ENCODE results near the gene HIVEP3. TPM values are rescaled to one million over a fixed set of nuclear protein-coding genes. Genes with fewer than 3 reads are reported as not detected.

Gene HIVEP3
- total RNA-seq, 1 experiment from 2014 or later, result 11.0 TPM

DNA sequence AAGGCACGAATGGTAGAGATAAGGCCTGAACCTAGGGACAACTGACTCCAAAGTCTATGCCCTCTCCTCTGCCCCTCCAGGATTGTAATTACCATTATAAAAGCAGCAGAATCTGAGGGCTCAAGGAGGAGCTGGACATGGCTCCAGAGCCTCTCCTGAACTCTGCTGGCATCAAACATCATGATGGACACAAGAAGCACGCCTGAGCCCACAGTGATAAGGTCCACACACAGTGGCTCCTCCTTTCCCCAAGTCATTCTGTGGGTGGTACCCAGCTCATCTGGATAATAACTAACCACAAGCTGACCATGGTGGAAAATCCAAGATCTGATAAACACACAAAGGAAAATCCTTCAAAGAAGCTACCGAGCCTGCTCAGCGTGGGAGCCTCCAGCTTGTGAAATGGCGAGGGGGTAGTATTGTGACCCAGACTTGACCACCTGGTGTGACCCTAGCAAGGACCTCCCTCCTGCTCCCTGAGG, 85.2 kb downstream of the HIVEP3 start:
- no peaks in the 10 kb centered on the region for H3K27me3 ChIP-seq (ENCODE audit: insufficient read depth, low read depth)
- no peak overlapping the region for H3K4me2 ChIP-seq
- DNase-seq, result no peak
- no TSS peak for BruUV-seq (replicated peaks)
- H3K79me2 ChIP-seq (ENCODE audit: low read depth), result 0 out of 2 replicates have a peak, but pooled peaks cover 3% of the 10 kb centered on the region
- no peaks in the 10 kb centered on the region for H4K20me1 ChIP-seq (ENCODE audit: insufficient read depth)
- H3K9me3 ChIP-seq (ENCODE audit: insufficient read depth, low read depth), result no peaks in the 10 kb centered on the region
- CTCF ChIA-PET, result no interaction called here
- intact Hi-C loops (cut with micrococcal nuclease; ENCODE audit: unreplicated experiment), result no loop called here
- POLR2A ChIA-PET (ENCODE audit: unreplicated experiment), result interaction anchor here (0.6 kb wide), 1 partner anchor 1732 kb away, joined by 3 read pairs; no protein-coding TSS in a partner anchor
- H3K27ac ChIP-seq, result no peak overlapping the region
- H3K9me2 ChIP-seq (ENCODE audit: insufficient read depth), result no peaks in the 10 kb centered on the region; the same call in 1 of the 2 replicates
- H2AFZ ChIP-seq, result no peak overlapping the region
- no peak overlapping the region for H3K4me3 ChIP-seq
- no peaks in the 10 kb centered on the region for H3F3A ChIP-seq (ENCODE audit: insufficient read depth, low read depth)
- no peaks in the 10 kb centered on the region for H3K36me3 ChIP-seq (ENCODE audit: low read depth)
- TF ChIP-seq EZH2 (IDR thresholded peaks at IDR 0.05; ENCODE audit: low read depth), result no peak
- TF ChIP-seq, protein P1, sequence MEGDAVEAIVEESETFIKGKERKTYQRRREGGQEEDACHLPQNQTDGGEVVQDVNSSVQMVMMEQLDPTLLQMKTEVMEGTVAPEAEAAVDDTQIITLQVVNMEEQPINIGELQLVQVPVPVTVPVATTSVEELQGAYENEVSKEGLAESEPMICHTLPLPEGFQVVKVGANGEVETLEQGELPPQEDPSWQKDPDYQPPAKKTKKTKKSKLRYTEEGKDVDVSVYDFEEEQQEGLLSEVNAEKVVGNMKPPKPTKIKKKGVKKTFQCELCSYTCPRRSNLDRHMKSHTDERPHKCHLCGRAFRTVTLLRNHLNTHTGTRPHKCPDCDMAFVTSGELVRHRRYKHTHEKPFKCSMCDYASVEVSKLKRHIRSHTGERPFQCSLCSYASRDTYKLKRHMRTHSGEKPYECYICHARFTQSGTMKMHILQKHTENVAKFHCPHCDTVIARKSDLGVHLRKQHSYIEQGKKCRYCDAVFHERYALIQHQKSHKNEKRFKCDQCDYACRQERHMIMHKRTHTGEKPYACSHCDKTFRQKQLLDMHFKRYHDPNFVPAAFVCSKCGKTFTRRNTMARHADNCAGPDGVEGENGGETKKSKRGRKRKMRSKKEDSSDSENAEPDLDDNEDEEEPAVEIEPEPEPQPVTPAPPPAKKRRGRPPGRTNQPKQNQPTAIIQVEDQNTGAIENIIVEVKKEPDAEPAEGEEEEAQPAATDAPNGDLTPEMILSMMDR (conservative IDR thresholded peaks at IDR 0.05), result no peak
- no peaks in the 10 kb centered on the region for H3K4me1 ChIP-seq (replicated peaks; ENCODE audit: insufficient read depth)

DNA sequence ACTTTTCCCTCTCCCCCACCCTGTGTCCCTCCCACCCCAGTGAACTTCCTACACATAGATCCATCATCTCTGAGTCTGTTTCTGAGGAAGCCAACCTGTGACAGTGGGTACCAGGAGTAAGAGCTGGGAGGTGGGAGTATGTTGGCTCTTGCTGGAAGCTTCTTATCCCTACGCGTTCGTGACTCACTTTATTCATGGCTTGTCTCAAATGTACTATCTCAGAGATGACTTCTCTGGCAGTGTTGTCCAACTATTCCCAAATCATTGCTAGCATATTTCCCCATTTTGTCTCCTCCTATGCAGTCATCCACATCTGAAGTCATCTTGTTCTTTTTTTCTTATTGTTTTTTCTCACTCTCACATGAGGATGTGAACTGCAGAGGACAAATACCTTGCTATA, 88.0 kb downstream of the HIVEP3 start:
- TF ChIP-seq, protein P1 (conservative IDR thresholded peaks at IDR 0.05), result no peak
- TF ChIP-seq EZH2 (IDR thresholded peaks at IDR 0.05; ENCODE audit: low read depth), result no peak
- BruUV-seq (replicated peaks), result no TSS peak
- CTCF ChIA-PET, result interaction anchor here (0.6 kb wide), 1 partner anchor 21 kb away, joined by 3 read pairs; no protein-coding TSS in a partner anchor

DNA sequence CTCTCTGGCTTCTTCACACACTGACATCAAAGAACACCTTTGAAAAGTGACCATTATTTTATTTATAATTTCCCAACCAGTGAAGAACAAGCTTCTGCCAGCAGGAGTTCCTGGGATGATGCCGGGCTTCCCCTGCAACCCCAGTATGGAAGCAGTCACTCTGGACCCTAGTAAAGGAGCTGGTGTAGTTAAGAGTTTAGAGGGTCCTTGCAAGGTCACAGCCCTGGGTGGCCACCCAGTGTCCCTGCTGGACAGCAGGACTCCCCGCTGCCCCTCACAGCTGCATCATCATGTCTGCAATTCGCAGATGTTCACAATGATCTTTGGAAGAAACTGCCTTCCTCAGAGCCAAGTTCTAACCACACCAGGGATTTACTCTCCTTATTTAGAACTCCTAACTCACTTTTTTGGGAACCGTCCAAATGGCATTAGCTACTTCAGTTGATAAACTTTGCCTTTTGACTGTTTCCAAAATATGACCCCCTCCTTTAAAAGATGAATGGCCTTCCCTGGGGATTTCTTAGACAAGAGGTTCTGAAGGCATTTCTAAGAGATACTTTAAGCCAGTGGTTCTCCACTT, 90.6 kb downstream of the HIVEP3 start:
- no peaks in the 10 kb centered on the region; the same call in 1 of the 2 replicates for H3K9me2 ChIP-seq (ENCODE audit: insufficient read depth)
- H4K20me1 ChIP-seq (ENCODE audit: insufficient read depth), result no peaks in the 10 kb centered on the region
- no peak overlapping the region for H3K27ac ChIP-seq
- H3F3A ChIP-seq (ENCODE audit: insufficient read depth, low read depth), result no peaks in the 10 kb centered on the region
- ChIA-PET POLR2A (ENCODE audit: unreplicated experiment) (no interaction called here), CTCF (no interaction called here)
- no peaks in the 10 kb centered on the region for H3K27me3 ChIP-seq (ENCODE audit: insufficient read depth, low read depth)
- no peak for TF ChIP-seq EZH2 (IDR thresholded peaks at IDR 0.05; ENCODE audit: low read depth)
- TF ChIP-seq, protein P1 (conservative IDR thresholded peaks at IDR 0.05), result no peak
- BruUV-seq (replicated peaks), result no TSS peak
- H3K4me2 ChIP-seq, result no peak overlapping the region
- H2AFZ ChIP-seq, result no peak overlapping the region
- no peaks in the 10 kb centered on the region for H3K79me2 ChIP-seq (ENCODE audit: low read depth)
- peaks cover 9% of the 10 kb centered on the region; the same call in 1 of the 2 replicates for H3K4me1 ChIP-seq (replicated peaks; ENCODE audit: insufficient read depth)
- intact Hi-C loops (cut with micrococcal nuclease; ENCODE audit: unreplicated experiment), result no loop called here
- DNase-seq, result no peak
- H3K4me3 ChIP-seq, result no peak overlapping the region
- H3K9me3 ChIP-seq (ENCODE audit: insufficient read depth, low read depth), result no peaks in the 10 kb centered on the region
- H3K36me3 ChIP-seq (ENCODE audit: low read depth), result no peaks in the 10 kb centered on the region

More for the DNA sequence above, 88.0 kb downstream of the HIVEP3 start:
- H3F3A ChIP-seq (ENCODE audit: insufficient read depth, low read depth), result no peaks in the 10 kb centered on the region
- H3K79me2 ChIP-seq (ENCODE audit: low read depth), result no peaks in the 10 kb centered on the region
- H3K4me3 ChIP-seq, result no peak overlapping the region
- no peaks in the 10 kb centered on the region for H3K27me3 ChIP-seq (ENCODE audit: insufficient read depth, low read depth)
- no peak overlapping the region for H3K27ac ChIP-seq
- no peaks in the 10 kb centered on the region for H3K4me1 ChIP-seq (replicated peaks; ENCODE audit: insufficient read depth)
- no peaks in the 10 kb centered on the region for H4K20me1 ChIP-seq (ENCODE audit: insufficient read depth)
- no peaks in the 10 kb centered on the region; the same call in 1 of the 2 replicates for H3K9me2 ChIP-seq (ENCODE audit: insufficient read depth)
- no peak overlapping the region for H2AFZ ChIP-seq
- no peak for DNase-seq
- intact Hi-C loops (cut with micrococcal nuclease; ENCODE audit: unreplicated experiment), result no loop called here
- no peaks in the 10 kb centered on the region for H3K36me3 ChIP-seq (ENCODE audit: low read depth)
- POLR2A ChIA-PET (ENCODE audit: unreplicated experiment), result interaction anchor here (0.7 kb wide), 1 partner anchor 29 kb away, joined by 3 read pairs; no protein-coding TSS in a partner anchor
- H3K9me3 ChIP-seq (ENCODE audit: insufficient read depth, low read depth), result no peaks in the 10 kb centered on the region
- no peak overlapping the region for H3K4me2 ChIP-seq
